ENCODE measurements around the gene INTS2.
"Not testable (repeated sequence)": the region's sequence is repeated elsewhere in the genome, so short reads cannot be mapped to it uniquely, and the experiment has no call there.

INTS2 gene, protein sequence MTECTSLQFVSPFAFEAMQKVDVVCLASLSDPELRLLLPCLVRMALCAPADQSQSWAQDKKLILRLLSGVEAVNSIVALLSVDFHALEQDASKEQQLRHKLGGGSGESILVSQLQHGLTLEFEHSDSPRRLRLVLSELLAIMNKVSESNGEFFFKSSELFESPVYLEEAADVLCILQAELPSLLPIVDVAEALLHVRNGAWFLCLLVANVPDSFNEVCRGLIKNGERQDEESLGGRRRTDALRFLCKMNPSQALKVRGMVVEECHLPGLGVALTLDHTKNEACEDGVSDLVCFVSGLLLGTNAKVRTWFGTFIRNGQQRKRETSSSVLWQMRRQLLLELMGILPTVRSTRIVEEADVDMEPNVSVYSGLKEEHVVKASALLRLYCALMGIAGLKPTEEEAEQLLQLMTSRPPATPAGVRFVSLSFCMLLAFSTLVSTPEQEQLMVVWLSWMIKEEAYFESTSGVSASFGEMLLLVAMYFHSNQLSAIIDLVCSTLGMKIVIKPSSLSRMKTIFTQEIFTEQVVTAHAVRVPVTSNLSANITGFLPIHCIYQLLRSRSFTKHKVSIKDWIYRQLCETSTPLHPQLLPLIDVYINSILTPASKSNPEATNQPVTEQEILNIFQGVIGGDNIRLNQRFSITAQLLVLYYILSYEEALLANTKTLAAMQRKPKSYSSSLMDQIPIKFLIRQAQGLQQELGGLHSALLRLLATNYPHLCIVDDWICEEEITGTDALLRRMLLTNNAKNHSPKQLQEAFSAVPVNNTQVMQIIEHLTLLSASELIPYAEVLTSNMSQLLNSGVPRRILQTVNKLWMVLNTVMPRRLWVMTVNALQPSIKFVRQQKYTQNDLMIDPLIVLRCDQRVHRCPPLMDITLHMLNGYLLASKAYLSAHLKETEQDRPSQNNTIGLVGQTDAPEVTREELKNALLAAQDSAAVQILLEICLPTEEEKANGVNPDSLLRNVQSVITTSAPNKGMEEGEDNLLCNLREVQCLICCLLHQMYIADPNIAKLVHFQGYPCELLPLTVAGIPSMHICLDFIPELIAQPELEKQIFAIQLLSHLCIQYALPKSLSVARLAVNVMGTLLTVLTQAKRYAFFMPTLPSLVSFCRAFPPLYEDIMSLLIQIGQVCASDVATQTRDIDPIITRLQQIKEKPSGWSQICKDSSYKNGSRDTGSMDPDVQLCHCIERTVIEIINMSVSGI

DNA sequence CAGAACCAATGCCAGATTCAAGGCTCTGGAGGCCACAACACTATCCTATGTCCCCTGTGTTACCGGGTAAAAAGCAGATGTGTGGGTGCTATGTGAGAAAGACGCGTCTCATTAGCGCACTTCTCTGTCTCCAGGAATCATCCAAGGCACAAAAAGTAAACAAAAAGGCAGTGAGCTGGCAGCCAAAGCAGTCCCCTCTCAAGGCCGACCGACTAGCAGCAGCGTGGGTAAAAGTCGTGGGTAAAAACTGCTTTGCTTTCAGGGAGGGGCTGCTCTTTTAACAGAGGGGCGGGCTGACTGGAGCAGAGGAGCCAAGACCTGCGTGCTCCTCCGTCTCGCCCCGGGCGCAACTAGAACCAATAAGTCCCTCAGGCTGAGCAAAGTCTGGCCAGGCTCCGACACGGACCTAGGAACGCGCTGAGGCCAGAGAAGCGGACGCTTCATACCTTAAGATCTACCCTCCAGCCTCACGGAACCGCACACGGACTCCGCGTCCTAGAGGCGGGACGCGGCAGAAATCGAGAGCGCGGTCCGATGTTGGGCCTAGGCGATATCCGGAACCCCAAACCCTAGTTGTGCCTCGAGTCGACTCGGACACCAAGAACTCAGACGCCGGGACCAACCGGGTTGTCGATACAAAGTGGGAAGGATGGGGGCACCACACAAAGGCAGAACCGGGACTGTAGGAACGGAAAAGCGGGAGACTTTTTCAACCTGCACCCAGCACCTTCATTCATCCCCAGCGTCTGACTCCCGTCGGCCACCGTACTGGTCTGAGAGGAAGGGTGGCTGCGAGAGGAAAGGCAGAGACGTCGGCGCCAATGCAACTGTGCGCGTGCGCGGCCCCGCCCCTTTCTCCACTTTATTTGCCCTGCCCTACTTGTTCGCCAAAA lies at the start of gene INTS2:
Gene INTS2, minus strand, starts transcription at position 775 of the 893 bp plus-strand sequence. CDS start 1,338 bp downstream, outside the sequence.
- DNase-seq: peak; percentile 94

DNA sequence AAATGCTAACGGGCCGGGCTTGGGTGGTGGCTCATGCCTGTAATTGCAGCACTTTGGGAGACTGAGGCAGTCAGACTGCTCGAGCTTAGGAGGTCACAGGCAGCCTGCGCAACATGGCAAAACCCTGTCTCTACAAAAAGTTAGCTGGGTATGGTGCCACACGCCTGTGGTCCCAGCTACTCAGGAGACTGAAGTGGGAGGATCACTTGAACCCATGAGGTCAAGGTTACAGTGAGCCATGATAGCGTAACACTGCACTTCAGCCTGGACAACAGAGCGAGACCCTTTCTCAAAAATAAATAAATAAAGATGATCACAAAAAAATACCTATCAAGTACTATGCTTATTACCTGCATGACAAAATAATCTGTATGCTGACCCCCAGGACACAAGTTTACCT lies 46.3 kb upstream of the INTS2 start:
- DNase-seq: no peak

DNA sequence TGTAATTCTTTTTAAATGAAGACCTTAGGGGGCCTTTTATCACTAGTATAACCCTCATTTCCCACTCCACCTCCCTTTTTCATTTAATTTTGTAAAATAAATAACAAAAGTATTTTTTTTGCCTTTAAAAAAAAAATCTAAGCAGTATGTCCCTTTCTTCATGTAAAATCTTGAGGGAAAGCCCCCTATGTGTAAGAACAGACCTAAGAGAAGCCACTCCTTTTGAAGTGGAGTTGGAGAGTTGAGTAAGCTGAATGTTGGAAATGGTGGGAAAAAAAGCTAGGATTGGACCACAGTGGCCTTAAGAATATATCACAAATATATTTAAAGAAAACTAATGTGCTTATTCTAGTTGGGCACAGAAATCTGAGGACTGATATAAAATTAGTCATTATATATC lies 44.5 kb upstream of the INTS2 start:
- DNase-seq: no peak

DNA sequence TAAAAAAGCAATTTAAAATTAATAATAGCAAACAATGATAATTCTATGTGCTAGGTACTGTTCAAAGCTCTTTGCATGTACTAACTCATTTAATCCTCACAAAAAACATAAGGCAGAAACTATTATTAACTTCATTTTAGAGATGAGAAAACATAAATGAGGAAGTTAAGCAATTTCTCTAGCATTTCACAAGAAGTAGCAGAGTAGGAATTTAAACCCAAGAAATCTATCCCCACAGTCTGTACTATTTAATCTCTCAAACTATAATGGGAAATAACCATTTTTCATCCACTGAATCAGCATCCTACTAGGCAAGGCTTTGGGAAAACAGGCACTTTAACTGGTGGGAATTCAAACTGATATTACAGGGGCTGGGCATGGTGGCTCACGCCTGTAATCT lies 42.2 kb upstream of the INTS2 start:
- DNase-seq: no peak

DNA sequence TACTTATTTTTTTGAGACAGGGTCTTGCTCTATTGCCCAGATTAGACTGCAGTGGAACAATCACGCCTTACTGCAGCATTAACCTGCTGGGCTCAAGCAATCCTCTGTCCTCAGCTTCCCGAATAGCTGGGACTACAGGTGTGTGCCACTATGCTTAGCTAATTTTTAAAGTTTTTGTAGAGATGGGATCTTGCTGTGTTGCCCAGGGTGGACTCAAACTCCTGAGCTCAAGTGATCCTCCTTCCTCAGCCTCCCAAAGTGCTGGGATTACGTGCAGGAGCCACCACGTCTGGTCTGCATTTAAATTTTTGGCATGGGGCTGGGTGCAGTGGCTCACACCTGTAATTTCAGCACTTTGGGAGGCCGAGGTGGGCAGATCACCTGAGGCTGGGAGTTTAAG lies 41.0 kb upstream of the INTS2 start:
- DNase-seq: no peak

DNA sequence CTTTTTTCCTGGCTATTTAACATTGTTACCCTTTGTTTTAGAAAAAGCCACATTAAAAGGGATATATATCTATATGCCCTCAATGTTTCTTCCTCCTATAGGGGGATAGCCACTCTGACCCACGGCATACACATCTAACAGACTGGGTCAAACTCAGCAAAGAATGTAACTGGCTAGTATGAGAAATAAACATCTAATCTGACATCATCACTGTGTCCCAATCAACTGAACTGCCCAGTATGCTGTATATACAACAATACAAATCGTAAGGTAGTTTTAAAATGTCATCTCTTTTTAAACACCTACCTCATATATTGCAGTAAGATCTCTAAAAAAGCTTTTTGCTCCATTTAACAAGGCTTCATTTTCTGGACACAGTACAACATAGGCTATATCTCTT lies 39.9 kb upstream of the INTS2 start:
- no peak for DNase-seq

DNA sequence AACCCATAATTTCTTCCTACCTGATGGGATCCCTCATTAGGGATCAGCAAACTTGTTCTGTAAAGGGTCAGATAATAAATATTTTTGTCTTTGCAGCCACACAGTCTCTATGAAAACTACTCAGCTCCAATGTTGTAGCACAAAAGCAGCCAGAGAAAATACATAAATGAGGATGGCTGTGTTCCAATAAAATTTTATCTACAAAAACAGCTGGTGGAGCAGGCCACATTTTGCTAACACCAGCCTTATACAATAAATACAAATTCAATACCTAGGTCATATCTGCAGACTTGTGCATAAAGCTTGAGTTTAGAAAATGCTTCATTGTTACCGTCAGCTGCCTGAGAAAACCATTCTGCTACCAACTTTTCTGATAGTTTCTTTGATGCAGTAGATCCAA lies 38.4 kb upstream of the INTS2 start:
- no peak for DNase-seq

DNA sequence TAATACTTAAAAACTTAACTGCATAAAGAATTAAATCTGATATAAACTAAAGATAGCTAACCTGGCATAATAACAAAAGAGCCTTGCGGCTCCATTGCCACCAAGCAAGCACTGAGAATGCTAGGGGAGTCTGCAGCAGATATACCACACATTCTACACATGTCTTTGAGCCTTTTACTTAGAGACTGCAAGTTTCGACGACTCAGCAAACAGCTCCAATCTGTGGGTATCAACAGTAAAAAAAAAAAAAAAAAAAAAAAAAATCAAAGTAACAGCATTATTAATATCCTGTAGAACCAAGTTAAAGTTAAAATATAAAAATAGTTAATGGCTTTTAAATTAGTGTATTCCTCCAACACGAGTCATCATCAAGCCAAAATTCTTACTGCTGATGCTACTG lies 27.8 kb upstream of the INTS2 start:
- DNase-seq: no peak

DNA sequence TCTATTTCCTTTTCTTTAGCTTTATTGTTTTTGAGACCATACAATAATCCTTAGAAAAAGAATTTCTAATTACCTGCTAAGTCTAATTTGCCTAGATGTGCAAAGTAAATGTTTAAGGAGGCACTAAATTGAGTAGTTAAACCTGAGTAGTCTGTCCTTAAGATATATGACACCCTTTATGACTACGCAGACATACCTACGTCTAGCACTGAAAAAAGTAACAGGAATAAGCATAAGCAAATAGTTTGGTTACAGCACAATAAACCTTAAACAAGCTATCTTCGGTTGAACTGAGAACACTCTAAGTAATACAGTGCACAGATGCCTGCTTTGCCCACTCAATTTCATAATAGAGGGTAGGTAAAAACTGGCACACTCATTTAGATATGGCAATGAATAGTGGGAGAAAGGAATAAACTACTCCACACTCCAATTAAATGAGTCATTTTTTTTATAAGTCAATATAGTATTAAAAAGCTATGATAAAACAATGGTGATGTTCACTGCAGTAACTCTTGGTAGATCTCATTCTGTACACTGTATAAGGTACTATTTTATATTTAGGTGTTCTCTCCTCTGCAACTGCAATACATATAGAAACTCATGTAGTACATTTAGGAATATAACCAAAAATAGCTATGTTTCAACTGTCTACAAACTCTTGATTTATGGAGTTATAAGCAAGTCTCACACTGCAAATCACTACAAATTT lies 19.7 kb upstream of the INTS2 start:
- no peak for DNase-seq

DNA sequence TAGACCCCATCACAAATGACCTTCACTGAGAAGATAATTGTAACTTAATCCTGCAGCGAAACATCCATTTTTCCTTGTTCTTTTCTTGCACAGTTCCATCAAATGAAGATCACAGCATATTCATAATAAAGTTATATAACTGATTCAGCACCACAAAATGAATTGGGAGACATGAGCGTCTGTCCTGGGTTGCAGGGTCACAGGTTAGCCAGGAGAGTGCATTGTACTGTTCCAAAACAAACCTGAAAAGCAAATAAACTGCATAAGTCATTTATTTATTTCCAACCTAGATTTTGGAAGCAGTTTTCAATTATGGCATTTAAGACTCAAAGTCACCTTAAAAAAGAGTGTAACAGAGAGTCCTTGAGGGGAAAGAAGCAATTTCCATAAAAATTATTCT lies 18.6 kb upstream of the INTS2 start:
- no peak for DNase-seq

DNA sequence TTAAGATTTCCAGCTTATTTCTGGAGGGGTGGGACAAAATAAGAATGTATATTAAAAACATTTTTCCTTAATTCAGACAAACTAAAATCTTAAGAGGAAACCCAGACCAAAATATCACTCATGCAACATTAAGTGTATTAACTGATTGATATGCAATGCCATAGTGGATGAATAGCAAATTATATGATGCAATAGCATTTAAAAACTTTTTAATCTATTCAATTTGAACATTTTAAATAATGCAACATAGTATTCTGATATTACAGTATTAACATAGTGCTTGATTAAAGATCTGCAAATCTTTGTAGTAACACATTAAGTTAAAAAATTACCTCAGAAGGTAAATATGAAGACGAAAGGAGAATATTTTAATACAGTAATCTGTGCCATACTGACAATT lies 15.3 kb upstream of the INTS2 start:
- DNase-seq: no peak

DNA sequence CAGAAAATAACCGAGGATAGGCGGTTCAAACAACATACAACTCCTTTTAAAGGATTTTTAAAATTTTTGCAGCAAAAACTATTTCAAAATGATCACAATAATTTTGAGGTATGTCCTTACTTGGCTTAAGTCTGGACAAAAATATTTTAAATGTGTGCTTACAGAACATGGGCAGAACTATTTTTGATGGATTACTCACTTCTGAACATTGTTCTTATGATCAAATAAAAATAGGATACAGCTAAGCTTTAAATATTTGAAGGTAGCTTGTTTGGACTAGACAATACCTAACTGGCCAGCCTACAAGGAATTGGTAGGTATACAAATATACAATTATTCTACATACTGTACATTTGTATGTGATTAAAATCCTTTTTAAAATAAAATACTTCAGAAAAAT lies 14.3 kb upstream of the INTS2 start:
- no peak for DNase-seq

DNA sequence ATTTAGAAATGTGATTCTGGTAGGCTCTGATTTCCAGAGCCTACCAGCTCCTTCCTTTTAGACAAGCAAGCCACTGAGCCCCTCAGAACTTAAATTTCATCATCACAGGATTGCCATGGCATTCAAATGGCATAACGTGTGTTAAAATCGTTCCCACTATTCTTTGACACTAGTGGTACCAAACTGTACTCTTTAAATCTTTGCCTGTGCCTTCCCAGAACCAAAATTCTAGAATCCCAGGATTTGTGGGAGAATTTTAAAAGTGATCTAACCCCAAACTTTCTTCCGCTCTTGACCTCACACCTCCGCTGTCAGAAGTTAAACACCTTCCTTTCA lies 287 bp upstream of the INTS2 start:
- DNase-seq: no peak

DNA sequence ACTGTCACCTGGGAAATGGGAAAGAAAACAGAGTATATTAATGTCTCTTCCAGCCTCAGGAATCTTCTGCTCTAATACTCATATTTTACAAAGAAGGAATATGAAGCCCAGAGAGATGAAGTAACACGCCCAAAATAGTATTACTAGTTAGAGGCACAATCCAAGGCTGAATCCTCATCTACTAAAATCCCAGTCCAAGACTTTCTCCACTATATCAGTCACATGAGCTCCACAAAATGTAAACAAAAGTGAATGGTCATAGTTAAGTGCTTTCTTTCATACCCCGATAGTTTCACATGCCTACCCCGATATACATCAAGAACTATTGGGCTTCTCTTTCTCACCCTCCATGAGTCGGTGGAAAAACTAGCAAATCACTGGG lies 965 bp downstream of the INTS2 start:
- no peak for DNase-seq

DNA sequence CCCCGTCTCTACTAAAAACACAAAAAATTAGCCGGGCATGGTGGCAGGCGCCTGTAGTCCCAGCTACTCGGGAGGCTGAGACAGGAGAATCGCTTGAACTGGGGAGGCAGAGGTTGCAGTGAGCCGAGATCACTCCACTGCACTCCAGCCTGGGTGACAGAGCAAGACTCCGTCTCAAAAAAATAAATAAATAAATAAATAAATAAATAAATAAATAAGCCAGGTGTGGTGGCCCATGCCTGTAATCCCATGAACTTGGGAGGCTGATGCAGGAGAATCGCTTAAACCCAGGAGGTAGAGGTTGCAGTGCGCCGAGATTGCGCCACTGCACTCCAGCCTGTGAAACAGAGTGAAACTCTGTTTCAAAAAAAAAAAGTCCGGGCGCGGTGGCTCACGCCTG lies 12.6 kb downstream of the INTS2 start:
- DNase-seq: not testable (repeated sequence)

DNA sequence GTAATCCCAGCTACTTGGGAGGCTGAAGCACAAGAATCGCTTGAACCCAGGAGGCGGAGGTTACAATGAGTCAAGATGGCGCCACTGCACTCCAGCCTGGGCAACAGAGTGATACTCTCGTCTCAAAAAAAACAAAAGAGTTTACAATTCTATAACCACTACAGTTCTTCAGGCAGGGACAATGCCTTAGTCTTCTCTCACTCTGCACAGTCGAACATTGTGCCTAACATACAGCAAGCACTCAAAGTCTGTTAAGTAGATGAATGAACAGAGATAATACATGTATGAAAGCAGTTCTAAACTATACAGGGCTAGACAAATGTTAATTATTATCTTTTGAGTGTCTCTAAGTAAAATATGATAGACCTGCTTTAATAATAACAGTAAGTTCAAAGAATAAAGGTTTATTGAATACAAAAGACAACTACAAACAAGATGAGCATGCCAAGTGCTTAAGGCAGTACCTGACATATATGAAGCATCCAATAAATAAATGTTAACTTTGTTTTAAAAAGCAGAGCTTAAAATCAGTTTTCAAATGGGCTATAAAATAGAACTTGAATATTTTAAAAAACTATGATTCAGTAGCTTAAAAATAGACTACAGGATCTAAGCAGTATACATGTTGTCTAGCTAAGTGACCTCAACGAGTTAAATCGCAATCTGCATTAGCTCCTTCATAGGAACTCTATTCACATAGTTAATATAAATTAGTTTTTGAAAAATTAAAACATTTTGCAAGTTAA lies 19.3 kb downstream of the INTS2 start:
- DNase-seq: no peak

DNA sequence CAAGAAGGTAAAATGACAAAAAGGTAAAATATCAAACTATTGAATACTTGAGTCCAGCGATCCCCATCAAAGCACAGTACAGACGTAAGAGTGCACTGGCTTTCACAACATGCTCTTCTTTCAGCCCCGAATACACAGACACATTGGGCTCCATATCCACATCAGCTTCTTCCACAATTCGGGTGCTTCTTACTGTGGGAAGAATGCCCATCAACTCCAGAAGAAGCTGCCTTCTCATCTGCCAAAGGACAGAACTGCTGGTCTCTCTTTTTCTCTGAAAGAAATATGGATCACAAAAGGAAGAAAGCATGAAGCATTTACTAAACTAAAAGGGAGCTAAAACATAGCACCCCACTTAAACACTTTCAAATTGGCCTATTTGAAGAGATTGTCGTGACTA lies 20.4 kb downstream of the INTS2 start:
- DNase-seq: no peak

DNA sequence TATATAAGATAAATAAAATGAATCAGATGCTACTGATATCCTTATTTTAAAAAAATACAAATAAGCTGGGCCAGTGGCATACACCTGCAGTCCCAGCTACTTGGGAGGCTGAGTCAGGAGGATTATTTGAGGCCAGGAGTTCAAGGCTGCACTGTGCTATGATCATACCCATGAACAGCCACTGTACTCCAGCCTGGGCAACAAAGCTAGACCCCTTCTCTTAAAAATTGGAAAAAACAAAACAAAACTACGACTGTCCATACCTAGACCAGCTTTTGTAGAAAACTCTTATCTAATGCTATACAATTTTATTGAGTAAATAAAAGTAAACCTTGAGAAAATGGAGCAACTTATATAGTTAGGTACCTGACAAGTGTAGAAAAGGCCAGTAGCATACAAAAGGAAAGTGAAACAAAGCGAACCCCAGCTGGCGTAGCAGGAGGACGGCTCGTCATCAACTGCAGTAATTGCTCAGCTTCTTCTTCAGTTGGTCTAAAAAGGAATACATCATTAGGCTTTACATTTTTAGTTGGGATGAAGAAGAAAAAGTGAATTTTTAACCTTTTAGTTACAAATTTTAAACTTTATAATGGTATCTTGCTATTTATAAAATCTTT lies 23.6 kb downstream of the INTS2 start:
- DNase-seq: no peak

DNA sequence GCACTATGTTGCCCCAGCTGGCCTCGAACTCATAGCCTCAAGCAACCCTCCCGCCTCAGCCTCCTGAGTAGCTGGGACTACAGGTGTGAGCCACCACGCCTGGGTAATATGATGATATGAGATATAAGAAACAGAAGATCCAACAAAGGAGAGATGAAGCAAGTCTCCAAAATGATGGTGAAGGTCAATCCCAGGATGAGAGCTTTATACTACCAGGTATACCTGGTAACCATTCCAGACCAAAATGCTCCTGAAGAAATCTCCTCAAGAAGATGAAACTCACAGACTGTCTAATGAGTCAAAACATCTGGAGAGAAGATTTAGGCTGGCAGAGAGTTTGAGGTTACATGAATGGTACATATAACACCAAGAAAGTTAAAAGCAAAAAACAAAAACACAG lies 24.5 kb downstream of the INTS2 start:
- DNase-seq: no peak

DNA sequence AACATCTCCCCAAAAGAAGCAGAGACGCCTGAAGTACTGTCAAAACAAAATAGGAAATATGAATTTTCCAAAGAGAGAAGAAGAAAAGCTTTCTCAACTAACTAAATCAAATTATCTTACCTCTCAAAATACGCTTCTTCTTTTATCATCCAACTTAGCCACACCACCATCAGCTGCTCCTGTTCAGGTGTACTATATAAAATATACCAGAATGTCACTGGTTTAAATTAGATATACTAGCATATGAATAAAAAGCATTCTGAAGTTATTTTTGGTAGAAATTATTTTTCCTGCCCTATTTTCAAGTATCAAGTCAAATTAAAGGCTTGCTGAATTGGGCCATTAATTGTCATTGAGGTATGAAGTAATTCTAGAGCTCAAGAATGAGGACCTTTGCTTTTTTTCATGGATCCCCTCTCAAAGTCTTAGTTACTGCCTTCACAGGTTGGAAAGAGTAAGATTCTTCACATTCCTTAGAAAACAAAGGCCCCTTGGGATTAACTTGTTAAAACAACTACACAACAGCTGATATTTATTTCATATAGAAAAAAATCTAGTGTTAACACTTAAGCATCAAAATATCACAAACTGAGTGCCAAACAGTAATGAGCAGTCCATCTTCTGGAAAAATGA lies 30.1 kb downstream of the INTS2 start:
- DNase-seq: no peak

Measured in NCI-H1694 (cell line).